HCEC 1CT (cell line): ENCODE results near the gene ID1.
"Not testable (repeated sequence)": the region's sequence is repeated elsewhere in the genome, so short reads cannot be mapped to it uniquely, and the experiment has no call there.

Experiments used
- DNase-seq: peaks from one replicate; pipeline ENCODE4 v3.0.0-alpha.2; 2017

The ID1 gene

GRCh38 chr20:31573555-31574321 is 31.4 kb upstream of the ID1 start:
- no peak for DNase-seq

- not testable (repeated sequence) for DNase-seq
Measured at GRCh38 chr20:31574986-31575385, 30.1 kb upstream of the ID1 start.

- DNase-seq: no peak
Measured at GRCh38 chr20:31576751-31577150, 28.3 kb upstream of the ID1 start.

- DNase-seq: no peak
Measured at GRCh38 chr20:31577194-31577593, 27.9 kb upstream of the ID1 start.

GRCh38 chr20:31578448-31579138 is 26.5 kb upstream of the ID1 start:
- DNase-seq: no peak

GRCh38 chr20:31579245-31579644 is 25.8 kb upstream of the ID1 start:
- no peak for DNase-seq

- DNase-seq: not testable (repeated sequence)
Measured at GRCh38 chr20:31579941-31580651, 25.0 kb upstream of the ID1 start.

- DNase-seq: no peak
Measured at GRCh38 chr20:31580706-31581105, 24.4 kb upstream of the ID1 start.

- no peak for DNase-seq
Measured at GRCh38 chr20:31581391-31581790, 23.7 kb upstream of the ID1 start.

GRCh38 chr20:31587545-31588389 is 17.3 kb upstream of the ID1 start:
- DNase-seq: no peak

GRCh38 chr20:31590717-31591225 is 14.3 kb upstream of the ID1 start:
- no peak for DNase-seq

GRCh38 chr20:31593221-31594001 is 11.7 kb upstream of the ID1 start:
- peak; percentile 91 for DNase-seq

GRCh38 chr20:31594002-31594557 is 11.0 kb upstream of the ID1 start:
- DNase-seq: no peak

- DNase-seq: no peak
Measured at GRCh38 chr20:31594558-31595379, 10.3 kb upstream of the ID1 start.

- no peak for DNase-seq
Measured at GRCh38 chr20:31595380-31595653, 9.8 kb upstream of the ID1 start.

- peak; percentile 97 for DNase-seq
Measured at GRCh38 chr20:31595654-31596411, 9.3 kb upstream of the ID1 start.

- not testable (repeated sequence) for DNase-seq
Measured at GRCh38 chr20:31596412-31596715, 8.7 kb upstream of the ID1 start.

GRCh38 chr20:31596831-31597480 is 8.1 kb upstream of the ID1 start:
- no peak for DNase-seq

- DNase-seq: no peak
Measured at GRCh38 chr20:31597481-31597855, 7.6 kb upstream of the ID1 start.

GRCh38 chr20:31602431-31602778 is 2.7 kb upstream of the ID1 start:
- no peak for DNase-seq
